Right lobe of liver (tissue), 4 donors: ENCODE results near the gene ANO9.

Experiments
- CTCF ChIP-seq, 4 donors: fragments of 200-600 bp in 3 of 4; fragments of 450-650 bp in 1 of 4; IDR thresholded peaks; one replicate each; pipeline versions ENCODE4 v1.5.1 to v1.8.0; 2016 to 2022; ENCODE audit warnings: antibody characterized with exemption in 4 of 4, mild to moderate bottlenecking in 2 of 4
- POLR2A ChIP-seq: fragments of 450-650 bp; IDR thresholded peaks from one replicate; pipeline ENCODE4 v1.6.1; 2017; ENCODE audit warnings: antibody characterized with exemption, mild to moderate bottlenecking
- donor health status: DM: no; HTN: no; CAD: no.
- donor health status: DM: no; HTN: no; CAD: no.
- donor health status: DM: no; HTN: yes; CAD: no.

- TF ChIP-seq CTCF (IDR thresholded peaks at IDR 0.05) = no peak
- TF ChIP-seq POLR2A = no peak
These were observed 13.2 kb upstream of the ANO9 start for GRCh38 chr11:454801-455565.
